OCI-LY7 (cell line): ENCODE data around the gene NGDN. TPM values are rescaled to one million over a fixed set of nuclear protein-coding genes. Genes with fewer than 3 reads are reported as not detected.
"Not testable (repeated sequence)": the region's sequence is repeated elsewhere in the genome, so short reads cannot be mapped to it uniquely, and the experiment has no call there.

Experiments used
- BruUV-seq: library from RNA; stranded (reverse); fragments of 400-500 nt; replicated peaks from 2 replicates; lab custom pipeline; 2021; lab: Mats Ljungman, UMichigan
- CTCF ChIA-PET: fragments of 300-600 bp; sonication (Branson Sonifier 250); formaldehyde crosslinking; loops from one replicate; lab custom pipeline; 2022; ENCODE audit warnings: antibody characterized with exemption; ENCODE audit not compliant: unreplicated experiment; lab: Charles Lee
- POLR2A ChIA-PET: fragments of 300-600 bp; sonication (Branson Sonifier 250); formaldehyde crosslinking; loops from one replicate; lab custom pipeline; 2022; ENCODE audit warnings: antibody characterized with exemption; lab: Charles Lee
- DNase-seq: peaks from one replicate; pipeline ENCODE4 v3.0.0-alpha.2; 2015; ENCODE audit warnings: low spot score
- H2AFZ ChIP-seq: fragments of 200-600 bp; sonication (generic), shearing (Covaris generic); 2 replicates; pipeline ENCODE4 v1.6.1; 2014; ENCODE audit warnings: mild to moderate bottlenecking, antibody characterized with exemption, low read length, moderate library complexity
- H3K27ac ChIP-seq: fragments of 200-600 bp; sonication (generic); 2 replicates; pipeline ENCODE4 v1.5.1; 2014; ENCODE audit warnings: mixed run types, low read depth, mild to moderate bottlenecking, moderate library complexity, low read length, inconsistent platforms; ENCODE audit not compliant: poor library complexity, severe bottlenecking
- H3K36me3 ChIP-seq: fragments of 200-600 bp; sonication (generic); 2 replicates; pipeline ENCODE4 v1.6.1; 2014; ENCODE audit warnings: mild to moderate bottlenecking, antibody characterized with exemption, low read length, moderate library complexity, mixed read lengths; ENCODE audit not compliant: insufficient read depth
- H3K4me1 ChIP-seq: fragments of 200-600 bp; sonication (generic); 2 replicates; pipeline ENCODE4 v1.5.1; 2014; ENCODE audit warnings: mild to moderate bottlenecking, low read length; ENCODE audit not compliant: insufficient read depth, poor library complexity, severe bottlenecking
- H3K4me2 ChIP-seq: fragments of 200-600 bp; sonication (generic); 2 replicates; pipeline ENCODE4 v1.6.1; 2014; ENCODE audit warnings: mild to moderate bottlenecking, low read length
- H3K4me3 ChIP-seq: fragments of 200-600 bp; sonication (generic); 2 replicates; pipeline ENCODE4 v1.5.1; 2014; ENCODE audit warnings: mild to moderate bottlenecking, low read depth, low read length; ENCODE audit not compliant: poor library complexity, severe bottlenecking
- H3K79me2 ChIP-seq: fragments of 200-600 bp; sonication (generic); 2 replicates; pipeline ENCODE4 v1.6.1; 2016; ENCODE audit warnings: low read depth, mild to moderate bottlenecking, low read length, moderate library complexity, mixed read lengths; ENCODE audit not compliant: insufficient read depth
- H3K9me2 ChIP-seq: fragments of 200-600 bp; sonication (generic); 2 replicates; pipeline ENCODE4 v1.6.1; 2016; ENCODE audit warnings: mild to moderate bottlenecking, low read length, mixed read lengths; ENCODE audit not compliant: insufficient read depth
- H3K9me3 ChIP-seq: fragments of 200-600 bp; sonication (generic); 2 replicates; pipeline ENCODE4 v1.6.1; 2014; ENCODE audit warnings: mild to moderate bottlenecking, mixed run types, low read length, mixed read lengths
- H4K20me1 ChIP-seq: fragments of 200-600 bp; sonication (generic); 2 replicates; pipeline ENCODE4 v1.6.1; 2014; ENCODE audit warnings: mild to moderate bottlenecking, antibody characterized with exemption, low read length, moderate library complexity, mixed read lengths; ENCODE audit not compliant: insufficient read depth
- CTCF ChIP-seq: fragments of 200-600 bp; sonication (generic); conservative IDR thresholded peaks from 2 replicates; pipeline ENCODE4 v1.5.1; 2014; ENCODE audit warnings: mild to moderate bottlenecking, antibody characterized with exemption, low read length, moderate library complexity, mixed read lengths
- EZH2phosphoT487 ChIP-seq: fragments of 200-600 bp; sonication (generic); IDR thresholded peaks from 2 replicates; pipeline ENCODE4 v1.6.1; 2018; ENCODE audit warnings: low read depth, borderline replicate concordance, mild to moderate bottlenecking, mixed run types, antibody characterized with exemption, low read length, moderate library complexity, mixed read lengths
- intact Hi-C: fragments of 100-400 bp; cut with micrococcal nuclease; formaldehyde crosslinking; loops from one replicate; pipeline ENCODE4 v1.10.0; 2022; ENCODE audit not compliant: unreplicated experiment
- total RNA-seq, 2 experiments: library from RNA; depleted of rRNA in 1 of 2; stranded (reverse); fragments of >200 nt in 1 of 2; shearing (Covaris generic) in 1 of 2; gene quantifications; 2 replicates each; pipeline ENCODE4 v1.2.3, GENCODE V29; 2014 to 2022

The NGDN gene
- total RNA-seq, 2 experiments from 2014 or later = 53.6 to 57.5 TPM

- TF ChIP-seq EZH2phosphoT487 (no peak), CTCF (no peak)
- no peak overlapping the region for H3K27ac ChIP-seq
- H3K79me2 ChIP-seq = no peaks in the 10 kb centered on the region
- DNase-seq = no peak
- POLR2A ChIA-PET = no interaction called here
- no peak overlapping the region for H3K4me3 ChIP-seq
- no peaks in the 10 kb centered on the region for H3K9me2 ChIP-seq
- no peaks in the 10 kb centered on the region for H3K4me1 ChIP-seq
- no peaks in the 10 kb centered on the region for H3K36me3 ChIP-seq
- BruUV-seq = no TSS peak
- intact Hi-C loops = no loop called here
- H3K9me3 ChIP-seq = no peaks in the 10 kb centered on the region
- CTCF ChIA-PET = no interaction called here
- no peak overlapping the region for H3K4me2 ChIP-seq
- no peaks in the 10 kb centered on the region for H4K20me1 ChIP-seq
- H2AFZ ChIP-seq = no peak overlapping the region
Observed at GRCh38 chr14:23454445-23454856, 15.1 kb upstream of the NGDN start.

DNA sequence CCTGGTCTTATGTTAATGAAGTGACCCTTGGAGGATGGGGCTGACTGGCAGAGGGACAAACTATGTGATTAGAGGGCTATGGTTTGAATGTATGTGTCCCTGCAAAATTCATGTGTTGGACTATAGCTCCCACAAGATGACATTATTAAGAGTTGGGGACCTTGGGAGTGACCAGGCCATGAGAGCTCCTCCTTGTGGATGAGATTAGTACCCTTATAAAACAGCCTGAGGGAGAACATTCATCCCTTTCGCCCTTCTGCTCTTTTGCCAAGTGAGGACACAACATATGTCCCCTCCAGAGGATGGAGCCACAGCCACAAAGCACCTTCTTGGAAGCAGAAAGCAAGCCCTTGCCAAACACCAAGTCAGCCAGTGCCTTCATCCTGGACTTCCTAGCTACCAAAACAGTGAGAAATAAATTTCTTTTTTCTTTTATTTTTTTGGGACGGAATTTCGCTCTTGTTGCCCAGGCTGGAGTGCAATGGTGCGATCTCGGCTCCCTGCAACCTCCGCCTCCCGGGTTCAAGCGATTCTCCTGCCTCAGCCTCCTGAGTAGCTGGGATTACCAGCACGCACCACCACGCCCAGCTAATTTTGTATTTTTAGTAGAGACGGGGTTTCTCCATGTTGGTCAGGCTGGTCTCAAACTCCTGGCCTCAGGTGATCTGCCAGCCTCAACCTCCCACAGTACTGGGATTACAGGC, 12.5 kb upstream of the NGDN start:
- peak; percentile 44; the same call in 1 of the 2 replicates for TF ChIP-seq CTCF
- H3K36me3 ChIP-seq, H3K4me1 ChIP-seq, H3K79me2 ChIP-seq, intact Hi-C loops, BruUV-seq, H3K4me2 ChIP-seq, H2AFZ ChIP-seq, H3K27ac ChIP-seq, DNase-seq, H3K9me2 ChIP-seq, H4K20me1 ChIP-seq, H3K9me3 ChIP-seq, H3K4me3 ChIP-seq, CTCF ChIA-PET: not testable (repeated sequence)
- POLR2A ChIA-PET = interaction anchor here (0.6 to 1.0 kb wide), 4 partner anchors 17 to 198 kb away, joined by 3 to 7 read pairs (median 4); partner anchors contain the start of gene PABPN1
